ENCODE data around the gene DGKH.

Gene DGKH

DNA sequence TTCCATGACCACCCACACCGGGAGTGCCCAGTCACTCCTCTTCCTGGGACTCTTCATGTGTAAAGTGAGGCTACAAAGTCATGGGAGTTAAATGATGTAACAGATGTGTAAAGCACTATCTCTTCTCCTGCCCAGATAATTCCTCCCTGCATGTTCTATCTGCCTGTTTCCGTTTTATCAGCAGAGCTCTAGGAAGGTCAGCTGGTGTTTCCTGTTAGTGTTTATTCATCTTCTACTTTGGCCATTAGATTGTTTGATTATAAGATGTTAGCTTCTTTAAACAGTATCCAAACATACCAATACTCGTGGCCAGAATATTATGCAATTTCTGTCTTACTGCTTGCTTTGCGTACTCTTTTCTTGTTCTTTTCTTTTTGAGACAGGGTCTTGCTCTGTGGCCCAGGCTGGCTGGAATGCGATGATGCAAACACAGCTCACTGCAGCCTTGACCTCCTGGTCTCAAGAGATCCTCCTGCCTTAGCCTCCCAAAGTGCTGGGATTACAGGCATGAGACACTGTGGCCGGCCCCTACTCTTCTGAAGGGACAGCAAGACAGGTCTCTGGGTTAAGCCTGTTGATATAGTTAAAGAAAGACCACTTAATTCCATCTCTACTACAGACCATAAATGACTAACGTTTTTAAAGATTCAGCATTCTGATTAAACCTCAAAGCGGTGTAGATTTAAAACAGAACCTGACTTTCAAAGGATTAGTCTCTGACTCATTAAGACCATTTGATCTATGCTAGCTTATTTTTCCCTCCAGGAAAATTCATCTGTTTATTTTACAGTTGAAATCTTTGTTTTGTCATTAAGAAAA is 126.1 kb downstream of the DGKH start:
- Histone ChIP-seq H3K4me3 (ENCODE audit: low read length) (no peak overlapping the region), H3K9me3 (ENCODE audit: low read length) (no peaks in the 10 kb centered on the region), H3K4me1 (ENCODE audit: insufficient read depth, low read length) (peaks cover 3% of the 10 kb centered on the region), H3K36me3 (ENCODE audit: insufficient read depth, low read length) (peaks cover 5% of the 10 kb centered on the region), H3K27me3 (ENCODE audit: insufficient read depth, low read length) (no peaks in the 10 kb centered on the region), H2AFZ (ENCODE audit: low read depth, low read length) (no peak overlapping the region)

- no peaks in the 10 kb centered on the region for H3K9me3 ChIP-seq (ENCODE audit: low read length)
- H3K4me3 ChIP-seq (ENCODE audit: low read length) = no peak overlapping the region
- no peaks in the 10 kb centered on the region for H3K4me1 ChIP-seq (ENCODE audit: insufficient read depth, low read length)
- H3K27me3 ChIP-seq (ENCODE audit: insufficient read depth, low read length) = no peaks in the 10 kb centered on the region
- H2AFZ ChIP-seq (ENCODE audit: low read depth, low read length) = no peak overlapping the region
- peaks cover 5% of the 10 kb centered on the region for H3K36me3 ChIP-seq (ENCODE audit: insufficient read depth, low read length)
Measured at GRCh38 chr13:42176294-42176693, 127.8 kb downstream of the DGKH start.

GRCh38 chr13:42177189-42177588 is 128.7 kb downstream of the DGKH start:
- Histone ChIP-seq H3K9me3 (ENCODE audit: low read length) (no peaks in the 10 kb centered on the region), H3K4me1 (ENCODE audit: insufficient read depth, low read length) (no peaks in the 10 kb centered on the region), H2AFZ (ENCODE audit: low read depth, low read length) (no peak overlapping the region), H3K27me3 (ENCODE audit: insufficient read depth, low read length) (no peaks in the 10 kb centered on the region), H3K4me3 (ENCODE audit: low read length) (no peak overlapping the region), H3K36me3 (ENCODE audit: insufficient read depth, low read length) (peaks cover 5% of the 10 kb centered on the region)

- H3K9me3 ChIP-seq (ENCODE audit: low read length) = no peaks in the 10 kb centered on the region
- no peaks in the 10 kb centered on the region for H3K36me3 ChIP-seq (ENCODE audit: insufficient read depth, low read length)
- H3K27me3 ChIP-seq (ENCODE audit: insufficient read depth, low read length) = no peaks in the 10 kb centered on the region
- no peak overlapping the region for H3K4me3 ChIP-seq (ENCODE audit: low read length)
- H3K4me1 ChIP-seq (ENCODE audit: insufficient read depth, low read length) = peaks cover 5% of the 10 kb centered on the region
- no peak overlapping the region for H2AFZ ChIP-seq (ENCODE audit: low read depth, low read length)
Measured at GRCh38 chr13:42181381-42181953, 133.0 kb downstream of the DGKH start.

- no peak overlapping the region for H3K4me3 ChIP-seq (ENCODE audit: low read length)
Measured at GRCh38 chr13:42189061-42189460, 140.6 kb downstream of the DGKH start.

DNA sequence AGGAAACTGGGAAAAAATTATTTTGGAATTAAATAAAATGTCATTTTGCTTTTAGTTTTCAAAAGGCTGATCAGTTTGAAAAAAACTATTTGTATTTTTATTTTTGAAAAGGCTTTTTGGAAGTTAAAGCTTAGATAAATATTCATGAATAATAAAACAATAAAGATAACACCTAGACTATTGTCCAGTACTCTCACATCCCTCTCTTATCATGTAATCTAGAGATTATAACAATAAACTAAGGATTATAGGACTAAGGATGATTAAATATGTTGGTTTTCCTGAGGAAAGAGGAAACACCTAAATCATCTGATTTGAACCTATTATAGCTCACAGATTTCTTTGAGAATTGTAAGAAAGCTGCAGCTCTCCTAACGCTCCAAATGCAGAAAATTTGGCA is 142.1 kb downstream of the DGKH start:
- peaks cover under 1% of the 10 kb centered on the region for H3K4me1 ChIP-seq (ENCODE audit: insufficient read depth, low read length)
- no peaks in the 10 kb centered on the region for H3K9me3 ChIP-seq (ENCODE audit: low read length)
- peaks cover 24% of the 10 kb centered on the region for H3K36me3 ChIP-seq (ENCODE audit: insufficient read depth, low read length)
- H2AFZ ChIP-seq (ENCODE audit: low read depth, low read length) = no peak overlapping the region
- no peaks in the 10 kb centered on the region for H3K27me3 ChIP-seq (ENCODE audit: insufficient read depth, low read length)
- no peak overlapping the region for H3K4me3 ChIP-seq (ENCODE audit: low read length)

More at GRCh38 chr13:42189061-42189460, 140.6 kb downstream of the DGKH start:
- H3K9me3 ChIP-seq (ENCODE audit: low read length) = no peaks in the 10 kb centered on the region
- no peaks in the 10 kb centered on the region for H3K27me3 ChIP-seq (ENCODE audit: insufficient read depth, low read length)
- peaks cover 5% of the 10 kb centered on the region for H3K4me1 ChIP-seq (ENCODE audit: insufficient read depth, low read length)
- H3K36me3 ChIP-seq (ENCODE audit: insufficient read depth, low read length) = peaks cover 16% of the 10 kb centered on the region
- no peak overlapping the region for H2AFZ ChIP-seq (ENCODE audit: low read depth, low read length)

GRCh38 chr13:42211704-42212464 is 163.4 kb downstream of the DGKH start:
- Histone ChIP-seq H3K9me3 (ENCODE audit: low read length) (no peaks in the 10 kb centered on the region), H3K27me3 (ENCODE audit: insufficient read depth, low read length) (no peaks in the 10 kb centered on the region), H3K4me1 (ENCODE audit: insufficient read depth, low read length) (peaks cover 5% of the 10 kb centered on the region), H2AFZ (ENCODE audit: low read depth, low read length) (no peak overlapping the region), H3K36me3 (ENCODE audit: insufficient read depth, low read length) (peaks cover 18% of the 10 kb centered on the region), H3K4me3 (ENCODE audit: low read length) (no peak overlapping the region)

GRCh38 chr13:42214446-42214845 is 166.0 kb downstream of the DGKH start:
- no peaks in the 10 kb centered on the region for H3K27me3 ChIP-seq (ENCODE audit: insufficient read depth, low read length)
- no peak overlapping the region for H2AFZ ChIP-seq (ENCODE audit: low read depth, low read length)
- peaks cover 14% of the 10 kb centered on the region for H3K36me3 ChIP-seq (ENCODE audit: insufficient read depth, low read length)
- peaks cover 5% of the 10 kb centered on the region for H3K4me1 ChIP-seq (ENCODE audit: insufficient read depth, low read length)
- H3K4me3 ChIP-seq (ENCODE audit: low read length) = no peak overlapping the region
- no peaks in the 10 kb centered on the region for H3K9me3 ChIP-seq (ENCODE audit: low read length)

DNA sequence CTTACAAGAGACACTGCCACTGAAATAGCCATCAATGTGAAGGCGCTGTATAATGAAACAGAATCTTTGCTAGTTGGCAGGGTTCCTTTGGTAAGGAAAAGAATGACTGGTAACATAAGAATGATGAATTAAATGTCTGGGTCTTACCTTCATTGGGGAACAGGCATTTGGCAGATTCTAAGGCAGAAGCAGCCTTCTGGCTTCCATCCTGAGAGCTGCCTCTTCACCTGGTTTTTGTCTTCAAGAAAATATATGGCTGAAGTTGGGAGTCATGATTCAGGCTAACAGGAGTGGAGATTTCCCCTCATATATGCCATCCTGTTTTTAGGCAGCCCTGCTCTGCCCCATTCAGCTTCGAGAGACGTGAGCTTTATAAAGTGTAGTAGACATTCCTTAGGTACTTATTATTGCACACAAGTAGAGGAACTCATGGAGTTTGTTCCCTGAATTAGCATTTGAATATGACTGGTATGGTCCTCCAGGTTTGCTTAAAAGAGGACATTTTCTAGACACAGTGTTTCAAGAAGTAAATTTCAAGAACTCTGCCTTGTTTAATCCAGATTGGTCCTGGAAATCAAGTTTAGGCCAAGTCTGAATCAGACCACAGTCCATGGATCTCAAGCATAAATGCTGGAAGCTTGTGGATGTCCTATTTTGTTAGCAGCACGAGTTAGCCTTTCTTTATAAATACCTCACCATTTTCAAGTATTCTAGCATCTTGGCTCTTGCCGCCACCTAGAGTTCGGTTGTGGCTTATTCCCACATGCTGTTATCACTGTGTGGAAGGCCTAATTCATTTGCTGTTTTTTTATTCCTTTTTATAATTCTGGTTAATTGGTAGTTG is 167.4 kb downstream of the DGKH start:
- Histone ChIP-seq H3K4me1 (ENCODE audit: insufficient read depth, low read length) (peaks cover 6% of the 10 kb centered on the region), H3K27me3 (ENCODE audit: insufficient read depth, low read length) (no peaks in the 10 kb centered on the region), H2AFZ (ENCODE audit: low read depth, low read length) (no peak overlapping the region), H3K4me3 (ENCODE audit: low read length) (no peak overlapping the region), H3K36me3 (ENCODE audit: insufficient read depth, low read length) (peaks cover 5% of the 10 kb centered on the region), H3K9me3 (ENCODE audit: low read length) (no peaks in the 10 kb centered on the region)

GRCh38 chr13:42216422-42216735 is 167.9 kb downstream of the DGKH start:
- Histone ChIP-seq H3K27me3 (ENCODE audit: insufficient read depth, low read length) (no peaks in the 10 kb centered on the region), H3K9me3 (ENCODE audit: low read length) (no peaks in the 10 kb centered on the region), H3K36me3 (ENCODE audit: insufficient read depth, low read length) (peaks cover 2% of the 10 kb centered on the region), H2AFZ (ENCODE audit: low read depth, low read length) (no peak overlapping the region), H3K4me1 (ENCODE audit: insufficient read depth, low read length) (peaks cover 12% of the 10 kb centered on the region), H3K4me3 (ENCODE audit: low read length) (no peak overlapping the region)

GRCh38 chr13:42218576-42218975 is 170.1 kb downstream of the DGKH start:
- H3K27me3 ChIP-seq (ENCODE audit: insufficient read depth, low read length) = no peaks in the 10 kb centered on the region
- no peak overlapping the region for H3K4me3 ChIP-seq (ENCODE audit: low read length)
- H2AFZ ChIP-seq (ENCODE audit: low read depth, low read length) = no peak overlapping the region
- H3K4me1 ChIP-seq (ENCODE audit: insufficient read depth, low read length) = peaks cover 12% of the 10 kb centered on the region
- H3K9me3 ChIP-seq (ENCODE audit: low read length) = no peaks in the 10 kb centered on the region
- H3K36me3 ChIP-seq (ENCODE audit: insufficient read depth, low read length) = peaks cover 2% of the 10 kb centered on the region

GRCh38 chr13:42219051-42219450 is 170.6 kb downstream of the DGKH start:
- H3K9me3 ChIP-seq (ENCODE audit: low read length) = no peaks in the 10 kb centered on the region
- H3K4me1 ChIP-seq (ENCODE audit: insufficient read depth, low read length) = peaks cover 12% of the 10 kb centered on the region
- H2AFZ ChIP-seq (ENCODE audit: low read depth, low read length) = no peak overlapping the region
- H3K4me3 ChIP-seq (ENCODE audit: low read length) = no peak overlapping the region
- H3K36me3 ChIP-seq (ENCODE audit: insufficient read depth, low read length) = peaks cover 2% of the 10 kb centered on the region
- no peaks in the 10 kb centered on the region for H3K27me3 ChIP-seq (ENCODE audit: insufficient read depth, low read length)

Measured in neuron (in vitro differentiated cells).